Brain microvascular endothelial cell (primary cell): Measurements from ENCODE around the gene ADAMTS2.
"Not testable (repeated sequence)": the region's sequence is repeated elsewhere in the genome, so short reads cannot be mapped to it uniquely, and the experiment has no call there.

Experiments
- DNase-seq: peaks from one replicate; pipeline ENCODE4 v3.0.0-alpha.2; 2020
- H3K27ac ChIP-seq: fragments of 250-450 bp; sonication (Bioruptor Pico); 2 replicates; pipeline ENCODE4 v1.5.1; 2020; ENCODE audit warnings: mild to moderate bottlenecking, moderate library complexity
- H3K27me3 ChIP-seq: fragments of 250-450 bp; sonication (Bioruptor Pico); replicated peaks from 2 replicates; pipeline ENCODE4 v1.5.1; 2020; ENCODE audit warnings: mild to moderate bottlenecking
- H3K36me3 ChIP-seq: fragments of 250-450 bp; sonication (Bioruptor Pico); replicated peaks from 2 replicates; pipeline ENCODE4 v1.5.1; 2020; ENCODE audit warnings: mild to moderate bottlenecking
- H3K4me3 ChIP-seq: 2 replicates; pipeline ENCODE4 v1.5.1; 2011; ENCODE audit warnings: low read depth, mild to moderate bottlenecking, control low read depth, low read length, moderate library complexity
- in situ Hi-C: cut with HindIII; loops from 2 replicates; pipeline ENCODE4 v1.10.0; 2017; ENCODE audit warnings: low sequenced_read_pairs, low pct_ligation_motif_present
- TF ChIP-seq, protein P1 (sequence below): IDR thresholded peaks from 2 replicates; pipeline ENCODE4 v1.5.1; 2011; ENCODE audit warnings: low read depth, mild to moderate bottlenecking, moderate library complexity, low read length, control low read depth, inconsistent platforms; ENCODE audit errors: missing control alignments

The ADAMTS2 gene

DNA sequence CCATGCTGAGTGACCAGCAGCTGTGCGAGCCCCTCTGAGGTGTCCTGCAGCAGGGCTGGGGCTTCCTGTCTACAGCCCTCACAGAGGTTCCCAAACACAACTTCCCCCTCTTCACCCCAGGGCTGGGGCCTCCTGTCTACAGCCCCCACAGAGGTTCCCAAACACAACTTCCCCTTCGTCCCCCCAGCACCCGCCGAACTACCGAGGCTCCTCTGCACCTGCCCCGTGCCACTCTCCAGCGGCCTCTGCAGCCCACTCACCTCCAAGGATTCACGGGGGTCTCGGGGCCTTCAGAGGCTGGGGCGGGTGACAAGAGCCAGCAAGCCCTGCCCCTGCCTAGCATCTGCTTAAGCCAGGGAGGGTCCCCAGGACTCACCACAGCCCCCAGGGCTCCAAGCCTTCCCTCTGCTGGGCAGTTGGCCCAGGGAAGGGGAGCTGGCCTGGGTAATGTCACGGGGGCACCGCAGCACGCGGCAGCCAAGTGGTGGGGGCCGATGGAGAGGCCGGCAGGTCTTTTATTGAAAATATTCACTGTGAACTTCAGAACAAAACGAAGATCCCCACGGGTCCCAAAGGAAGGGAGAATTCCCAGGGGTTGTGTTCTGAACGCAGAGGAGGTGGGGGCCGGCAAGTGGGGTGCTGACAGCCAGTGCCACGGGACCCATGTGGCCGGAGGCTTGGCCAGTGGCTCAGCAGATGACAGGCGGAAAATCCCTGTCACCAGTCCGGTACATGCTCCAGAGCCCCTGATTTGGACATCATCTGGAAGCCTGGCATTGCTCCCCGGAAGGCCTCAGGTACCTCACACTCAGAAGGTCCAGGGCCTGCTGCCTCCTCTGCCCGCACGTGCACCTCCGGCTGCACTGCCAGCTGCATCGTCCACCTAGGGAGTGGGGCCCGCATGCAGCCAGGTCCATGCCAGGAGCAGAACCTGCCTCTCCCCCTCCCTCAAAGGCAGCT is 125.3 kb downstream of the ADAMTS2 start:
- Histone ChIP-seq H3K27me3 (no peaks in the 10 kb centered on the region), H3K36me3 (no peaks in the 10 kb centered on the region), H3K27ac (no peak overlapping the region), H3K4me3 (no peak overlapping the region)
- TF ChIP-seq, protein P1, sequence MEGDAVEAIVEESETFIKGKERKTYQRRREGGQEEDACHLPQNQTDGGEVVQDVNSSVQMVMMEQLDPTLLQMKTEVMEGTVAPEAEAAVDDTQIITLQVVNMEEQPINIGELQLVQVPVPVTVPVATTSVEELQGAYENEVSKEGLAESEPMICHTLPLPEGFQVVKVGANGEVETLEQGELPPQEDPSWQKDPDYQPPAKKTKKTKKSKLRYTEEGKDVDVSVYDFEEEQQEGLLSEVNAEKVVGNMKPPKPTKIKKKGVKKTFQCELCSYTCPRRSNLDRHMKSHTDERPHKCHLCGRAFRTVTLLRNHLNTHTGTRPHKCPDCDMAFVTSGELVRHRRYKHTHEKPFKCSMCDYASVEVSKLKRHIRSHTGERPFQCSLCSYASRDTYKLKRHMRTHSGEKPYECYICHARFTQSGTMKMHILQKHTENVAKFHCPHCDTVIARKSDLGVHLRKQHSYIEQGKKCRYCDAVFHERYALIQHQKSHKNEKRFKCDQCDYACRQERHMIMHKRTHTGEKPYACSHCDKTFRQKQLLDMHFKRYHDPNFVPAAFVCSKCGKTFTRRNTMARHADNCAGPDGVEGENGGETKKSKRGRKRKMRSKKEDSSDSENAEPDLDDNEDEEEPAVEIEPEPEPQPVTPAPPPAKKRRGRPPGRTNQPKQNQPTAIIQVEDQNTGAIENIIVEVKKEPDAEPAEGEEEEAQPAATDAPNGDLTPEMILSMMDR, result no peak
- in situ Hi-C loops, result no loop called here
- DNase-seq, result no peak

DNA sequence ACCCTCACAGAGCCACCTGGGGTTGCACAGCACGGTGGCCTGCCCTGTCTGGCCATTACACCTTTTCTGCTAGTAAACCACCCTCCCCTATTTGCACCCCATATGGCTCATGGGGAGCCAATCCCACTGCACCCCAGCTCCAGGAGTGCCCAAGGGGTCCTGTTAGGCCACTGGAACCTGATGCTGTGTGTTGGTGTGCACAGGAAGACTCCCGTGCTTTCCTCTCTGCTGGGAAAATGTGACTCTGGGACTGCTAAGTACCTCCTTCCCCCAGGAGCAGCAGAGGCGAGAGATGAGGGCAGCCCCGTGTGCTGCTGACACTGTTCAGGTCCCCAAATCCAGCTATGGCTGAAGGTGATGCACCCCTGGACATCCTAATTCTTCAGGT is 126.3 kb downstream of the ADAMTS2 start:
- no peak for DNase-seq
- in situ Hi-C loops, result no loop called here
- Histone ChIP-seq H3K36me3 (no peaks in the 10 kb centered on the region), H3K27me3 (no peaks in the 10 kb centered on the region), H3K27ac (no peak overlapping the region), H3K4me3 (no peak overlapping the region)
- TF ChIP-seq, protein P1, result no peak

DNA sequence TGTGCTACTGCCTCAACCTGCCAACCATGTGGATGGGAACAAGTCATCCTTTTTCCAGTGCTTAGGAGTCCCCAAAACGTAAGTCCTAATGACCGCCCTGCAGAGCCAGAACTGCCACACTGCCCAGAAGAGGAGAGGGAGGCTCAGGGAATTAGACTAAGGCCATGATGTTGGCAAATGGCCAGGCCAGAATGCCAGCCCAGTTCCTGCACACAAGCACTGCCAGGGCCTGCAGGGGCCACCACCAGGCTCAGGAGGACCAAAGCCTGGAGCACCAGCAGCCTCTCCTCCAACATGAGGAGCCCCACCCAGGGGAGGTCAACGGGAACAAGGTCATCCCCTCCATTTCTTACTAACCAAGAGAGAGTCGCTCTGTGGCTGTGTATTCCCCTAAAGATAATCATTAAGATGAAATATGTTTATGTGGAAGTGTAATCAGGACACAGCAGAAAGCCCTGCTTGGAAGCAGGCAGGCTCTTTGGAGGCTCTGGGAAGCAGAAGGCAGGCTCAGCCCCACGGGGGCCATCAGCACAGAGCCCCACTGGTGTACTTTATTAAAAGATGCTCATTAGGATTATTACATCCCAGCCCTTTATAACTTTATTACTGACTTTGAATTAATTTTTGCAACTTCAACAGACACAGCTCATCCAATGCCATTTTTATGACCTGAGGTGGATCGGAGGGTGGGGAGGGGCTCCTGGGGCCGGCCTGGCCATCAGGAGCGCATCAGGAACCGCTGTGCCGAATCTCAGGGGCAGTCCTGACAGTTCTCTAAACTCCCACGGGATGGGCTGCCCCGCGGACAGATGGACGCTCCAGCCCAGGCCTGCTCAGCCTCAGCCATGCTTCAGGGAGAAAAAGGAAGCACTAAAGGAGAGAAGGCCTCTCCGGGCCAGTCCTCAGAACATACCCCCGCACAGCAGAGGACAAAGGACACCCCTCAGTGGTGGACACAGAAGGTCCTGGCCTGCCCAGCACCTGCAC is 127.0 kb downstream of the ADAMTS2 start:
- in situ Hi-C loops, result no loop called here
- no peaks in the 10 kb centered on the region for H3K27me3 ChIP-seq
- no peak overlapping the region for H3K4me3 ChIP-seq
- TF ChIP-seq, protein P1, result no peak
- no peaks in the 10 kb centered on the region for H3K36me3 ChIP-seq
- no peak for DNase-seq
- H3K27ac ChIP-seq, result no peak overlapping the region

DNA sequence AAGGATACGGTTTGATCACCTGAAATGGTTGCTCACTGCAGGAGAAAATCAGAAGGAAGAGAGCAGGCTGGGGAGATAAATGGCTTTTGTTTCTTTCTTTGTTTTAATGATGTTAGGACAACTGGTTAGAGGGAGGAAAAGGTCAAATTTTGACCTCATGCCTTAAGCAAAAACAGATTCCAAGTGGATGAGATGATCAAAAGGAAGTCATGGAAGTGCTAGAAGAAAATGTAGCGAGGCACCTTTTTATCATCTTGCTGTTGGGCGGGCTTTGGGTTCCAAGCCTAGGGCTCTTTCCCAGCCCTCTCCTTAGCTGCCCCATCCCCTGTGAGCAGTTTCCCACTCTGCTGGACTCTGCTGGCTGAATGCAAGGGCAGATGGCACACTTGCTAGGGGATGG is 127.9 kb downstream of the ADAMTS2 start:
- in situ Hi-C loops, result no loop called here

DNA sequence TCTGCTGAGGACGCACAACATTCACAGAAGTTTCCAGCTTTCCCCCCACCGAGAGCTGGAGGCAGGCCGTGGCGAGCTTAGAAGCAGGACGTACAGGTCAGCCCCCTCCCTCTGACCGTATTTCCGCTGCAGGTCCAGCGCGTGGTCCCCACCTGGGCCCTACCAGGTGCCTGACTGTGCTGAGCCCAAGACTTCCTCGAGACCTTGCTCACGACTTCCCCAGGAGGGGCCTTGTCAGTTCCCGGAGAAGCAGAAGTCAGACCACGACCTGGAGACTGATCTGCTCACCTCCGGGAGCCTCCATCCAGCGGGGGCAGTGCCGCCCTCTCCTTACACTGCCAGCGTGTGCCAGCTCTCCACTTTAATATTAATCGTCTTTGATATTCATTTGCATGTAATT is 128.9 kb downstream of the ADAMTS2 start:
- H3K27ac ChIP-seq, in situ Hi-C loops, H3K27me3 ChIP-seq, H3K4me3 ChIP-seq, DNase-seq, H3K36me3 ChIP-seq: not testable (repeated sequence)

More for the DNA sequence above, 127.9 kb downstream of the ADAMTS2 start:
- no peak for DNase-seq
- Histone ChIP-seq H3K4me3 (no peak overlapping the region), H3K27ac (no peak overlapping the region), H3K36me3 (no peaks in the 10 kb centered on the region), H3K27me3 (no peaks in the 10 kb centered on the region)
- TF ChIP-seq, protein P1, result no peak

DNA sequence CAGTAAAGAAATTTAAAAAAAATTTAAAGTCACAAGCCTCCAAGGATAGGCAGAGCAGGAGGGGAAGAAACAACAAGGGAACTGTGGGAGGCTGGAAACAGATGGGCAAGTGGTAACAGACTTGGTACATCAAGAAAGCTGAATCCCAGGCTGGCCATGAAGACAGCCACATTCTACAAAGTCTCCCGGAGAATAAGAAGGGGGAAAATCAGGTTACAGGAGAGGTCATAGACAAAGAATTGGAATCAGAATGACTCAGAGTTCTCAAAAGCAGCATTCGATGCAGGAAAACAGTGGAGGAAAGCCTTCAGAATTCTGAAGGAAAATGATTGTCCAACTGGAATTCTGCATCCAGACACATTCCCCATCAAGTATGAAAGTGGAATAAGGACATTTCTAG is 129.7 kb downstream of the ADAMTS2 start:
- Histone ChIP-seq H3K4me3 (no peak overlapping the region), H3K36me3 (no peaks in the 10 kb centered on the region), H3K27me3 (no peaks in the 10 kb centered on the region), H3K27ac (no peak overlapping the region)
- TF ChIP-seq, protein P1, result no peak
- no peak for DNase-seq
- in situ Hi-C loops, result no loop called here
